Activated gamma-delta T cell (primary cell): ENCODE results near the gene ARSB.
"Not testable (repeated sequence)": the region's sequence is repeated elsewhere in the genome, so short reads cannot be mapped to it uniquely, and the experiment has no call there.

Experiments
- DNase-seq: peaks from one replicate; lab custom pipeline; 2025; lab: John Stamatoyannopoulos, UW

ARSB gene

GRCh38 chr5:78903353-78903752 is 81.8 kb downstream of the ARSB start:
- DNase-seq, result no peak

DNA sequence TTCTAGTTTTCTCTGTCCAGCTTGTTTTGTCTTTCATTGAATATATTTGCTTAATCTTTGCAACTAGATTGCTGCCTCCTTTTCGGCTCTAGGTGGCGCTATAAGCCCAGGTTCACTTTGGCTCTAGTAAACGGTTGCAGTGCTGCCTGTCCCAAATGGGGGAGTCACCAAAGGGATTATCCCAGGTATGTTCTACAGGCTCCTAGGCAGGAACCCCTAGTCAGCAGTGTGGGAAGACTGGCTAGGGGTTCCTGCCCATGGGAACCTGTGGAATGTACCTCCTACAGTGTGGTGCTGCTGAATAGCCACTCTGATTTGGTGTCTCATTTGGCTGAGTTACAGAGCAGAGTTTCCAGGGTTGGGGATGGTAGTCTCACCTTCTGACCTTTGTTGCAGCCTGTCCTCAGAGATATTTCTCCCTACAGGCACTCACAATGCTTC is 85.2 kb downstream of the ARSB start:
- no peak for DNase-seq

GRCh38 chr5:78896132-78896531 is 89.0 kb downstream of the ARSB start:
- no peak for DNase-seq

DNA sequence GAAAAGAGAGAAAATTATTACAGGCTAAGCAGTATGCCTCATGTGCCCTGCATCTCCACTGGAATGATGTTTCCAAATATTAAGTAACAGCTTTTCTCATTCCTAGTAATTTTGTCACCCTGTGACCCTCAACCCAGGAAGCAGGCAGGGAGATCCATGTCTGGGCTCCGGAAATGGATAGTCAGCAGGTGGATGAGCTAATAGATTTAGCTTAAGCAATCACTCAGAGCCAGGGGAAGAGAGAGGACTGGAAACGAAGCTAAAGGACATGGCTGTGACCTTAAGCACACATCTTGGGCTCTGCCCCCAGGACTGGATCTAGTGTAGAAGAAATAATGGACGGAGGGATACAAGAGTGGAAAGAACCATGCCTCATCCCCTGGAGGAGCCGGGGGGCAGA is 89.5 kb downstream of the ARSB start:
- no peak for DNase-seq

DNA sequence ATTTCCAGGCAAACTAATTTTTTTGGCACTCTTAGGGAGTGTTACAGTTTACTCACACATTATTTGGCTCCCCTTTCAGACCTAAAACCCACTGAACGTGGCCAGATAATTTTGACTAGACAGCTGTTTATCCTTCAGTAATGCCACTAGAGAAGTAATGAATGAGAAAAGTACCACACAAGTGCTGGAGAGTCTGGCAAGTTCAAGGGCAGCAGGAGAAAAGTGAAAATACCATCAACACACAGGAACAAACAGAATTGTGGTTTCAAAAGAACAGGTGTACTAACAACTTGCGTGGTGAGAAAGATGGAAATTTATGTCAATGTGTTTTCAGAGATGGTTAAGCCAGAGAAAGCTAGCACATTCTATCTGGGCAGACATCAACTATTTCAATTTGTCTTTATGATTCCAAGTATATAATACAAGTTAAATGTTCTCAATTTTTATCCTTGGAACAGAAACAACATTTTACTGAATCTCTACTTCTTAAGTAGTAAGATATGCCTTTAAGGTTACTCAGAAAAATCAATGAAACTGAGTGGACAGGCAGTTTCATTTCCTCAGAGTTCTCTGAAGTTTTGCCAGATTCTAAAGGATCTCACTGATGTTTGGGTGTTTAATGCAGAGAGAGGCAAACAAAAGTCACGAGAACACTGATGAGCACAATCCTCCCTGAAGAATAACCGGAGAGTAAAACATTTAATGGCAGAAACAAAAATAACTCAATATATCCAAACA is 91.0 kb downstream of the ARSB start:
- DNase-seq, result no peak

GRCh38 chr5:78890667-78891379 is 94.3 kb downstream of the ARSB start:
- no peak for DNase-seq

DNA sequence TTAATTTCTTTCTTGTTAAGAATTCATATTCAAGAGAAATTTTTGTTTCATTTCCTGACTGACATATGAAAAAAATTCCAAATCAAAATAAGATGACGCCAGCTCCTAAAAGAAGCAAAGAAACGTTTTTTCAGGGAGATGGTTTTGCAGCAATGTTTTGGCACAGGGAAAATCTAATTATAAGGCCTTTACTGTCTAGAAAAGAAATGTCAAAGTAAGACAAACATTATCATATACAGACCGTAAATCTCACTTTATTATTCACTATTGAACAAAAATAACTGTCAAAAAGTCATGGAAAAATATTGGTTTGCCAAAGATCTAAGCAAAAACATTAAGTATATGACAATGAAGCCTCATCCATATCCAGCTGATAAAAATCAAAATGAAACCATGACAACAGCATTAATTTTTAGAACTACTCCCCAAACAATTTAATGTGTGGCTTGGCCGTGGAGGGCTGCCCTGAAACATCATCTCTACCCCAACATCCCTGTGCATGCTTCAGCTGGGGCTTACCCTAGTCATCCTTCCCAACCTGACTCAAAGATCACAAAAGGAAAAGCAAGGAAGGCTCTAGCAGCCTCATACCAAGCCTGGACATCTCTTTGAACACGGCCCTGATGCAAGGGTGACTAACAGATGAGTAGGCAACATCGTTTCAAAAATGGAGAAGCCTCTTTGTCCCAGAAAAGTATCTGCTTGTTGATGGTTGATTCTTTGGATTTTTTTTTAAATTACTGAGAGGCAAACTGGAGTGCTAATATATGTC is 95.6 kb downstream of the ARSB start:
- no peak for DNase-seq

GRCh38 chr5:78888580-78889368 is 96.3 kb downstream of the ARSB start:
- DNase-seq, result no peak

- no peak for DNase-seq
Measured at GRCh38 chr5:78887384-78888118, 97.6 kb downstream of the ARSB start.

DNA sequence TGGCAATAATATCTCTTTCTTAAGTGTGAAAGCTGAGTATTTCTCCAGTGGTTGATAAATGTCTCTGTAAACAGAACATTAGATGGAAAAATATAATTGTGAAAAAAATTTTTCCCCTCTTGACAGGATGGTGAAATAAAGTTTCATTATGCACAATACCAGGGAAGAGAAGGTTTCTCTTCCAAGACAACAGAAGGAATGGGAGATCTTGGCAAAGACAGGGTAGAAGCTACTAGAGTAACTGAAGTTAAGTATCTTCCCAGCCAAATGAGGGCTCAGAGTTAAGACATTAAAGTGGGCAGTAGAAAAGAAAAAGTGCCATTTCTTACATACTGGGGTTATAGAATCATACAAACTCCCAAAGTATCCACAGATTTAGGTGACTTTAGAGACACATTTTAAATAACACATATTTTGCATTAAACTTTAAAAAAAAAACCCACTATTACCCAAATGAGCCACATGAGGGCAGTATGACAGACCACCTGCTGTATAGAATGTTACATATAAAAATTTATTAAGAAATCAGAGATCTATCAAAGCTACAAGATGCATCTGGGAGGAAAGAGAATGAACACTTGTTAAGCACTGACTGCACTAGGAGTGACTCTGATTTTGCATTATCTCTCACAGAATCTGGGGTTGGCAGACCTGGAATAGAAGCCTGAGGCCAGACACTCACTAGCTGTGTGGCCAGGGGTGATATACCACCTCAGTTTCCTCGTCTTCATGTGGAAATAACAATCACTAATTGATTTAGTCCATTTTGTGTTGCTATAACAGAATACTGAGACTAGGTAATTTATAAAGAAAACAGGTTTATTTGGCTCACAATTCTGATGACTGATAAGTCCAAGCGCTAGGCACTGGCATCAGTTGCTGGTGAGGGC is 98.5 kb downstream of the ARSB start:
- DNase-seq, result no peak

DNA sequence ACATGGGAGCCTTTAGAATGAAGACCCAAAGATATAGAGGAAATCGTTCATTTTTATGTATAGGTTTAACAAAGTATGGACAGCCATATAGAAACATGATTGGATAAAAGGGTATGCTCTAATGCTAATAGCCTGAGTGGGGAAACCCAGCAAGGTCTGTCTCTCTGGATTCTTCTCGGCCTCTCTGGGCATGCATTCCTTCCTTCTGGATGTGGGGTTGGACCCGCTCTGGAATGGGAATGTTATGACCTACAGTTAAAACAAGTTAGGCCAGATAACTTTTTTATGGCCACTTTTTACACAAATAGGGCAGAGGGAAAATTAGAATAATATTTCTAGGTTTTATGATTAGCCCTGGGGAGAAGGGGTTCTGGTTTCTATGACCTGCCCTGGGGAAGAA is 103.2 kb downstream of the ARSB start:
- no peak for DNase-seq

DNA sequence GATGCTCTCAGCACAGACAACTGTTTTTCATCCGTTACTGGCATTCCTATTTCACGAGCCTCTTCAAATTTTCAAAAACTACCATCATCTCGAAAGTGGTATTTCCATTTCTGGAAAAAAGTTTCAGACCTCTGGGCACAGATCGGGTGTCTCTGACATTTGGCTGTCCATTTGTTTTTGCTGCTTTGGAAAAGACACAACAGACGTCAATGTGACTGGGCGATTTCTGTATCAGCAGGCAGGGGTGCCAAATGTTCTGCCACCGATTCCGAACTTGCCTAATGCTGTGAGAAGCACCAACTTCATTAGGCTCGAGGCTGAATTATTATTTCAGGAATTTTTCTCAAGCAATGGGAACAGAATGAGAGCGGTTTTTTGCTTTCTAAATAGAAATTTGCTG is 105.6 kb downstream of the ARSB start:
- DNase-seq, result no peak

GRCh38 chr5:78866076-78866475 is 119.0 kb downstream of the ARSB start:
- DNase-seq, result not testable (repeated sequence)

DNA sequence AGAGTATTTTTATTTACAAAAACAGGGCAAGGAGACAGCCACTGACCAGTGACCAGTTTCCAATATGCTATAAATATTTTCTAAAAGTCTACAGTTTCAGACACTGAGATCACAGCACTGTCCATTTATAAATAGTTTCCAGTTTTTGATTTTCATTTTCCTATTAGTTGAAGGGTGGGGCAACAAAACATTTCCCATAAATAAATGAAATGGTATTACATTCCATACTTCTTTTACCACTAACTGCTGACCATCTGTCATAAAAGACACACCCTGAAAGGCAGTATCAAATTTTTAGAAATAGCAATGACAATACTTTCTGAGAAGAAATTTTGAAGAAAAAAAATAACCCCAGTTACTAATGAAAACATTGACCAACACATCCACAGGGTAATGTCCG is 126.7 kb downstream of the ARSB start:
- DNase-seq, result no peak

GRCh38 chr5:78855026-78855425 is 130.1 kb downstream of the ARSB start:
- DNase-seq, result no peak

GRCh38 chr5:78851891-78852290 is 133.2 kb downstream of the ARSB start:
- not testable (repeated sequence) for DNase-seq

DNA sequence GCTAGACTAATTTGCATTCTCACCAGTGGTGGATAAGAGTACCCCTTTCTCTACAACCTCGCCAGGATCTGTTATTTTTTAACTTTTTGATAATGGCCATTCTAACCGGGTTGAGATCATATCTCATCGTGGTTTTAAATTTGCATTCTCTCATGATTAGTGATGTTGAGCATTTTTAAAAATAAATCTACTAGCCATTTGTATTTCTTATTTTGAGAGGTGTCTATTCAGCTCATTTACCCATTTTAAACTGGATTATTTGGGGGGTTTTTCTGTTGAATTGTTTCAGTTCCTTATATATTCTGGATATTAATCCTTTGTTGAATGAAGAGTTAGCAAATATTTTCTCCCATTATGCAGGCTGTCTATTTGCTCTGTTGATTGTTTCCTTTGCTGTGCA is 139.6 kb downstream of the ARSB start:
- no peak for DNase-seq

DNA sequence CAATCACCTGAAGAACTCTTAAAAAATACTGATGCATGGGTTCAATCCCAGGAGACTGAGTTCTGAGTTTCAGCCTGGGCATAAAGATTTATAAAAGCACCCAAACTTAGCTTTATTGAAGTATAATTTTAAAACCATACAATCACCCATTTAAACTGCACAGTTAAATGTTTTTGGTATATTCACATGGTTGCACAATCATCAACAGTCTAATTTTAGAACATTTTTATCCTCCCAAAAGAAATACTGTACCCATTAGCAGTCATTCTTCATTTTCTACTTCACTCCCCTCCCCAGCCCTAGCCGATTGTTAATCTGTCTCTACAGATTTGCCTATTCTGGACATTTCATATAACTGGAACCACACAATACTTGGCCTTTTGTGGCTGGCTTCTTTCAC is 141.7 kb downstream of the ARSB start:
- no peak for DNase-seq

DNA sequence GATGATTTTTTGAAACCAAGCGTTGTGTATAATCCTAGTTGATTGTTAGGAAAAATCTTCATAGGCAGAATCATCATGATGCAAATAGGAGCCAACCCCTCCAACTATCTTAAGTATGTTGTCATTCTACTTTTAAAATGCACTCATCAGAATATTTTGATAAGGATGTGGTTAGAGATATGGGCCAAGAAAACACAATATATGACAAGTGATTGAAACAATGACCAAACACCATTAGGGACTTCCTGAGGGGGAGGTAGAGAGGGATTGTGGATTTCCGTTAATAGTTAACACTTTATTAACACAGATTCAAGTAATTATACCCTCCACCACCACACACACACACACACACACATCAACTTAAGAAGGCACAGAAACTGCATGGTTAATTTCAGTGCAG is 143.3 kb downstream of the ARSB start:
- no peak for DNase-seq

DNA sequence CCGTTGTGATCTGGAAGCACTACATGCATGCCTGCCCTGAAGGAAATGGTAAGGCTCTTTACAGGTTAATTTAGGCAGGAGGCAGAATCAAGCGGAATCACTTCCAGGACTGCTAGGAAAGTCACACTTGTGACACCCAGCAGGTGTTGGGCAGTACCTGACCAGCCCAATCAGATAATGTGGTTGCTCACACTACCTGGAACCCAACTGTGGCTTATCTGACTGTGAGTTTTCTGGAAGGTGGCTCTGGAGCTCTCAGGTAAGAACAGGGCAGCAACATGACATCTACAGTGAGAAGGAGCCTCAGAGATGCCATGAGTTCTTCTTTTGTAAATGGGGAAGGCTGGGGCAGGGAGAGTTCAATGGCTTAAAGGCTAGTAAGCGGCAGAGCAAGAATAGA is 146.4 kb downstream of the ARSB start:
- no peak for DNase-seq
